ENCODE results near the gene SLC66A3. TPM values are rescaled to one million over a fixed set of nuclear protein-coding genes. Genes with fewer than 3 reads are reported as not detected.

SLC66A3 gene
- total RNA-seq, 1 experiment from 2014 or later: 12.5 TPM

DNA sequence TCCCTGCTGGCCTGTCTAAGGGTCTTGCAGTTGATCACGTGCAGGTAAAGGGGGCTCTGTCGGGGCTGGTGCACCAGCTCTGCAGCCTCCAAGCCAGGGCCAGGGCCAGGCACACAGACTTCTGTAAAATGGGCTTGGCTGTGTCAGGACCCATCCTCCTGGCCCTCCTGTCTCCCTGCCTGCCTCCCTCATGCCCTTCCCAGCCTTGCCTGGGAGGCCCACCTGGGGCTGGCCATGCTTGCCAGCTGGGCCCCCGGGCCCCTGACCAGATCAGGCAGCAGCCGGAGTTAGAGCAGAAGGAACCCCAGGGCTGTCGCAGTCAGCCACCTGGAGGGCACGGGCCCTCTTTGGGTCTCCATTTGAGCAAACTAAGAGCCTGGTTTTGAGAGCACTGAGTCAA lies 2.0 kb downstream of the SLC66A3 start:
- DNase-seq (ENCODE audit: low spot score) (no peak), ATAC-seq (no peak)
- Mint-ChIP-seq H3K4me1 (peaks cover 9% of the 10 kb centered on the region), H3K27ac (no peak overlapping the region), H3K36me3 (no peaks in the 10 kb centered on the region), H3K4me3 (no peak overlapping the region), H3K27me3 (ENCODE audit: low read depth) (peaks cover 29% of the 10 kb centered on the region), H3K9me3 (no peaks in the 10 kb centered on the region)
- TF ChIP-seq RELA (CRISPR knock-in tag; IDR thresholded peaks at IDR 0.05; ENCODE audit: borderline replicate concordance): no peak
- 0 out of 2 replicates have a peak, but pooled peaks have one; percentile 20 for TF ChIP-seq GABPB1 (CRISPR knock-in tag; IDR thresholded peaks at IDR 0.05)
- no peak for TF ChIP-seq RORB (CRISPR knock-in tag; IDR thresholded peaks at IDR 0.05)
- TF ChIP-seq, protein P1, sequence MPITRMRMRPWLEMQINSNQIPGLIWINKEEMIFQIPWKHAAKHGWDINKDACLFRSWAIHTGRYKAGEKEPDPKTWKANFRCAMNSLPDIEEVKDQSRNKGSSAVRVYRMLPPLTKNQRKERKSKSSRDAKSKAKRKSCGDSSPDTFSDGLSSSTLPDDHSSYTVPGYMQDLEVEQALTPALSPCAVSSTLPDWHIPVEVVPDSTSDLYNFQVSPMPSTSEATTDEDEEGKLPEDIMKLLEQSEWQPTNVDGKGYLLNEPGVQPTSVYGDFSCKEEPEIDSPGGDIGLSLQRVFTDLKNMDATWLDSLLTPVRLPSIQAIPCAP (CRISPR knock-in tag; IDR thresholded peaks at IDR 0.05): no peak
- TF ChIP-seq, protein P2, sequence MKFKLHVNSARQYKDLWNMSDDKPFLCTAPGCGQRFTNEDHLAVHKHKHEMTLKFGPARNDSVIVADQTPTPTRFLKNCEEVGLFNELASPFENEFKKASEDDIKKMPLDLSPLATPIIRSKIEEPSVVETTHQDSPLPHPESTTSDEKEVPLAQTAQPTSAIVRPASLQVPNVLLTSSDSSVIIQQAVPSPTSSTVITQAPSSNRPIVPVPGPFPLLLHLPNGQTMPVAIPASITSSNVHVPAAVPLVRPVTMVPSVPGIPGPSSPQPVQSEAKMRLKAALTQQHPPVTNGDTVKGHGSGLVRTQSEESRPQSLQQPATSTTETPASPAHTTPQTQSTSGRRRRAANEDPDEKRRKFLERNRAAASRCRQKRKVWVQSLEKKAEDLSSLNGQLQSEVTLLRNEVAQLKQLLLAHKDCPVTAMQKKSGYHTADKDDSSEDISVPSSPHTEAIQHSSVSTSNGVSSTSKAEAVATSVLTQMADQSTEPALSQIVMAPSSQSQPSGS (CRISPR knock-in tag; IDR thresholded peaks at IDR 0.05; ENCODE audit: borderline replicate concordance, low read depth): no peak
- TF ChIP-seq, protein P3, sequence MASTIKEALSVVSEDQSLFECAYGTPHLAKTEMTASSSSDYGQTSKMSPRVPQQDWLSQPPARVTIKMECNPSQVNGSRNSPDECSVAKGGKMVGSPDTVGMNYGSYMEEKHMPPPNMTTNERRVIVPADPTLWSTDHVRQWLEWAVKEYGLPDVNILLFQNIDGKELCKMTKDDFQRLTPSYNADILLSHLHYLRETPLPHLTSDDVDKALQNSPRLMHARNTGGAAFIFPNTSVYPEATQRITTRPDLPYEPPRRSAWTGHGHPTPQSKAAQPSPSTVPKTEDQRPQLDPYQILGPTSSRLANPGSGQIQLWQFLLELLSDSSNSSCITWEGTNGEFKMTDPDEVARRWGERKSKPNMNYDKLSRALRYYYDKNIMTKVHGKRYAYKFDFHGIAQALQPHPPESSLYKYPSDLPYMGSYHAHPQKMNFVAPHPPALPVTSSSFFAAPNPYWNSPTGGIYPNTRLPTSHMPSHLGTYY (CRISPR knock-in tag; IDR thresholded peaks at IDR 0.05): no peak
- CTCF ChIA-PET: interaction anchor here (0.9 to 1.8 kb wide), 3 partner anchors 14 to 325 kb away, joined by 3 to 8 read pairs (median 3); a partner anchor contains a TSS
- POLR2A ChIA-PET: no interaction called here

DNA sequence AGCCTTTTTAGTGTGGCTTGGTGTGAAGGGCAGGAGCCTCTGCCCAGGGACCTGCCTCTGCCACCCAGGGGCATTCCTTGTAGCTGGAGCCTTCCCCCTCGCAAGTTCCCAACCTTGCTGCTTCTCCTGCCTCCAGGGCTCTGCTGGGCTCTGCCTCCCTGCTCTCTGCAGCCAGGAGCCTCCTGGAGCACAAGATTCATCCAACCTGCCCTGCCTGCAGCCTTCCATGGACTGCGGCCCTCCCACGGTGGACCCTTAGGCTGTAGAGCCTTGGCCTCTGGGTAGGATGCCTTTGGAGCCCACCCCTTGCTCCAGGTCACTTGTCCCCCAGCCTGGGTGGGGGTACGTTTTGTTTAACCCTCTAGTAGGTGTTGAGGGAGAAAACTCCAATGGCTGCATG lies 2.5 kb downstream of the SLC66A3 start:
- ChIA-PET POLR2A (no interaction called here), CTCF (interaction anchor here (1.2 to 1.8 kb wide), 2 partner anchors 25 to 325 kb away, joined by 3 to 8 read pairs; a partner anchor contains a TSS)
- H3K27me3 Mint-ChIP-seq (ENCODE audit: low read depth): peaks cover 25% of the 10 kb centered on the region
- no peaks in the 10 kb centered on the region for H3K36me3 Mint-ChIP-seq
- H3K4me1 Mint-ChIP-seq: peaks cover 9% of the 10 kb centered on the region
- TF ChIP-seq MYBL2 (CRISPR knock-in tag; IDR thresholded peaks at IDR 0.05): no peak
- no peak for TF ChIP-seq IRF2 (CRISPR knock-in tag; IDR thresholded peaks at IDR 0.05; ENCODE audit: borderline replicate concordance, low read depth)
- TF ChIP-seq, protein P4, sequence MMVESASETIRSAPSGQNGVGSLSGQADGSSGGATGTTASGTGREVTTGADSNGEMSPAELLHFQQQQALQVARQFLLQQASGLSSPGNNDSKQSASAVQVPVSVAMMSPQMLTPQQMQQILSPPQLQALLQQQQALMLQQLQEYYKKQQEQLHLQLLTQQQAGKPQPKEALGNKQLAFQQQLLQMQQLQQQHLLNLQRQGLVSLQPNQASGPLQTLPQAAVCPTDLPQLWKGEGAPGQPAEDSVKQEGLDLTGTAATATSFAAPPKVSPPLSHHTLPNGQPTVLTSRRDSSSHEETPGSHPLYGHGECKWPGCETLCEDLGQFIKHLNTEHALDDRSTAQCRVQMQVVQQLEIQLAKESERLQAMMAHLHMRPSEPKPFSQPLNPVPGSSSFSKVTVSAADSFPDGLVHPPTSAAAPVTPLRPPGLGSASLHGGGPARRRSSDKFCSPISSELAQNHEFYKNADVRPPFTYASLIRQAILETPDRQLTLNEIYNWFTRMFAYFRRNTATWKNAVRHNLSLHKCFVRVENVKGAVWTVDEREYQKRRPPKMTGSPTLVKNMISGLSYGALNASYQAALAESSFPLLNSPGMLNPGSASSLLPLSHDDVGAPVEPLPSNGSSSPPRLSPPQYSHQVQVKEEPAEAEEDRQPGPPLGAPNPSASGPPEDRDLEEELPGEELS (CRISPR knock-in tag; IDR thresholded peaks at IDR 0.05): no peak
- TF ChIP-seq KAT7 (CRISPR knock-in tag; IDR thresholded peaks at IDR 0.05; ENCODE audit: borderline replicate concordance): no peak
- TF ChIP-seq CREB1 (CRISPR knock-in tag; IDR thresholded peaks at IDR 0.05): no peak
- TF ChIP-seq OVOL2 (CRISPR knock-in tag; IDR thresholded peaks at IDR 0.05; ENCODE audit: borderline replicate concordance): no peak
- TF ChIP-seq ZNF317 (CRISPR knock-in tag; IDR thresholded peaks at IDR 0.05; ENCODE audit: borderline replicate concordance, low read depth): no peak
- DNase-seq (ENCODE audit: low spot score) (no peak), ATAC-seq (no peak)
- H3K27ac Mint-ChIP-seq: no peak overlapping the region
- no peaks in the 10 kb centered on the region for H3K9me3 Mint-ChIP-seq
- no peak overlapping the region for H3K4me3 Mint-ChIP-seq

DNA sequence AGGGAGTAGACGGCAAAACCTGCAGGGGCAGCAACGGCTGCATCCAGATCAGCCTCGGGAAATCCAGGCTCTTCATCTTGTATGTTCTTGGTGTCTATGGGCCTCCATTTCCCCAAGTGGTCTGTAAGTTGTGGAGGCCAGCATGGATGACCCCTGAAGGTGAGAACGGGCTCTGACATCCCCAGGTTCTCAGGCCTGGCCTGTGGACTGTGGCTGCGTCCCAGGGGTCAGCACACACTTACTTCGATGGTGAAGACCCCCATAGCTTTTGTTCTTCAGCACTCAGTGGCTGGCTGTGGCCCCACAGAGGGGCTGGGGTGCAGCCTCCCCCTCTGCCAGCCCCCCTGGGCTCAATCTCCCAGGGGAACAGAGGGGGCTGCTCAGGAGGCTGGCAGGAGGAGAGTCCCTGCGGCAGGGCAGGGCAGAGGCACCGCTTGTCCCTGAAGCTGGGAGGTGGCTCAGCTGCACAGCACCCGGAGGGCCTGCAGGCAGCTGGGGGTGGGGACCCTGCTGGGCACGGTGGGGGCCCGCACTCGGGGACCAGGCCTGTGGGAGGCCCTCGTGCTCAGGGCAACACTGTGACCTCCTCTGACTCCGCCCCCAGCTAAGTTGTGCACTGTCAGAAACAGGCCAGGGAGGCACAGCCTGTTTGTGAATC lies 3.8 kb downstream of the SLC66A3 start:
- ChIA-PET CTCF (interaction anchor here (1.0 to 1.3 kb wide), 2 partner anchors 27 to 253 kb away, joined by 3 to 5 read pairs; no protein-coding TSS in a partner anchor), POLR2A (no interaction called here)
- Mint-ChIP-seq H3K36me3 (no peaks in the 10 kb centered on the region), H3K27ac (no peak overlapping the region), H3K4me1 (peaks cover 9% of the 10 kb centered on the region), H3K9me3 (no peaks in the 10 kb centered on the region), H3K27me3 (ENCODE audit: low read depth) (peaks cover 16% of the 10 kb centered on the region), H3K4me3 (no peak overlapping the region)
- no peak for TF ChIP-seq CREB1 (CRISPR knock-in tag; IDR thresholded peaks at IDR 0.05)
- TF ChIP-seq ZNF138 (CRISPR knock-in tag; conservative IDR thresholded peaks at IDR 0.05): no peak
- no peak for TF ChIP-seq GABPB1 (CRISPR knock-in tag; IDR thresholded peaks at IDR 0.05)
- 0 out of 2 replicates have a peak, but pooled peaks have one; percentile 27 for TF ChIP-seq ZNF423 (CRISPR knock-in tag; IDR thresholded peaks at IDR 0.05)
- DNase-seq (ENCODE audit: low spot score) (no peak), ATAC-seq (no peak)
